H9 (cell line): ENCODE results near the gene OR51V1. TPM values are rescaled to one million over a fixed set of nuclear protein-coding genes. Genes with fewer than 3 reads are reported as not detected.

Experiments used
- DNase-seq: peaks from one replicate; pipeline ENCODE4 v3.0.0-alpha.2; 2017
- H2AFZ ChIP-seq: one replicate; pipeline ENCODE4 v1.6.1; 2013; ENCODE audit warnings: mild to moderate bottlenecking, low read length, control low read depth, moderate library complexity
- H2AK5ac ChIP-seq: 2 replicates; pipeline ENCODE4 v1.6.1; 2013; ENCODE audit warnings: low read length, control low read depth, mixed read lengths; ENCODE audit not compliant: insufficient read length
- H2BK120ac ChIP-seq: one replicate; pipeline ENCODE4 v1.6.1; 2013; ENCODE audit warnings: low read depth, mild to moderate bottlenecking, low read length, control low read depth, inconsistent platforms; ENCODE audit not compliant: poor library complexity, severe bottlenecking
- H2BK12ac ChIP-seq: 2 replicates; pipeline ENCODE4 v1.6.1; 2013; ENCODE audit warnings: low read length, control low read depth, mixed read lengths, low read depth; ENCODE audit not compliant: insufficient read length
- H2BK15ac ChIP-seq: 2 replicates; pipeline ENCODE4 v1.6.1; 2013; ENCODE audit warnings: low read depth, low read length, control low read depth
- H2BK20ac ChIP-seq: one replicate; pipeline ENCODE4 v1.6.1; 2013; ENCODE audit warnings: low read depth, mild to moderate bottlenecking, low read length, control low read depth, inconsistent platforms; ENCODE audit not compliant: poor library complexity, severe bottlenecking
- H2BK5ac ChIP-seq: 2 replicates; pipeline ENCODE4 v1.6.1; 2013; ENCODE audit warnings: low read length, control low read depth, mixed read lengths; ENCODE audit not compliant: insufficient read length
- H3K14ac ChIP-seq: 2 replicates; pipeline ENCODE4 v1.6.1; 2013; ENCODE audit warnings: low read length, control low read depth; ENCODE audit not compliant: insufficient read depth
- H3K18ac ChIP-seq: 2 replicates; pipeline ENCODE4 v1.6.1; 2013; ENCODE audit warnings: low read depth, mild to moderate bottlenecking, mixed read lengths, low read length, control low read depth; ENCODE audit not compliant: insufficient read length
- H3K23ac ChIP-seq: 2 replicates; pipeline ENCODE4 v1.6.1; 2013; ENCODE audit warnings: low read length, control low read depth, mixed read lengths, low read depth; ENCODE audit not compliant: insufficient read length
- H3K23me2 ChIP-seq: 2 replicates; pipeline ENCODE4 v1.6.1; 2013; ENCODE audit warnings: low read depth, mild to moderate bottlenecking, mixed read lengths, low read length, control low read depth; ENCODE audit not compliant: insufficient read length, poor library complexity, severe bottlenecking
- H3K27ac ChIP-seq: 2 replicates; pipeline ENCODE4 v1.5.1; 2013; ENCODE audit warnings: low read length, control low read depth, mixed read lengths, low read depth; ENCODE audit not compliant: insufficient read length
- H3K27me3 ChIP-seq: 2 replicates; pipeline ENCODE4 v1.6.1; 2013; ENCODE audit warnings: low read length, control low read depth, inconsistent platforms; ENCODE audit not compliant: insufficient read depth
- H3K4ac ChIP-seq: 2 replicates; pipeline ENCODE4 v1.6.1; 2013; ENCODE audit warnings: low read depth, mild to moderate bottlenecking, control low read depth, inconsistent platforms, low read length, moderate library complexity
- H3K4me1 ChIP-seq: 2 replicates; pipeline ENCODE4 v1.6.1; 2013; ENCODE audit warnings: low read length, control low read depth, inconsistent platforms; ENCODE audit not compliant: insufficient read depth
- H3K4me2 ChIP-seq: 2 replicates; pipeline ENCODE4 v1.6.1; 2013; ENCODE audit warnings: low read length, control low read depth, mixed read lengths; ENCODE audit not compliant: insufficient read length, insufficient read depth
- H3K56ac ChIP-seq: 2 replicates; pipeline ENCODE4 v1.6.1; 2013; ENCODE audit warnings: low read depth, mild to moderate bottlenecking, mixed read lengths, low read length, control low read depth; ENCODE audit not compliant: insufficient read length
- H3K79me1 ChIP-seq: 2 replicates; pipeline ENCODE4 v1.6.1; 2013; ENCODE audit warnings: low read depth, mild to moderate bottlenecking, moderate library complexity, low read length, control low read depth, inconsistent platforms; ENCODE audit not compliant: insufficient read depth, poor library complexity, severe bottlenecking
- H3K79me2 ChIP-seq: 2 replicates; pipeline ENCODE4 v1.6.1; 2013; ENCODE audit warnings: low read length, control low read depth, inconsistent platforms; ENCODE audit not compliant: insufficient read depth
- H3K9ac ChIP-seq: 2 replicates; pipeline ENCODE4 v1.6.1; 2013; ENCODE audit warnings: low read length, control low read depth, mixed read lengths; ENCODE audit not compliant: insufficient read length; ENCODE audit errors: extremely low read depth
- H3K9me3 ChIP-seq: one replicate; pipeline ENCODE4 v1.6.1; 2013; ENCODE audit warnings: low read depth, low read length, inconsistent platforms; ENCODE audit not compliant: control insufficient read depth
- H3T11ph ChIP-seq: one replicate; pipeline ENCODE4 v1.6.1; 2013; ENCODE audit warnings: mild to moderate bottlenecking, low read length, control low read depth, inconsistent platforms
- H4K20me1 ChIP-seq: one replicate; pipeline ENCODE4 v1.6.1; 2013; ENCODE audit not compliant: control insufficient read depth, insufficient read length, insufficient read depth
- H4K5ac ChIP-seq: 2 replicates; pipeline ENCODE4 v1.6.1; 2013; ENCODE audit warnings: low read depth, mild to moderate bottlenecking, mixed read lengths, low read length, control low read depth; ENCODE audit not compliant: insufficient read length
- H4K8ac ChIP-seq: replicated peaks from 2 replicates; pipeline ENCODE4 v1.6.1; 2013; ENCODE audit warnings: low read length, control low read depth, mixed read lengths, low read depth; ENCODE audit not compliant: insufficient read length
- H4K91ac ChIP-seq: 2 replicates; pipeline ENCODE4 v1.6.1; 2013; ENCODE audit warnings: low read depth, mild to moderate bottlenecking, moderate library complexity, mixed read lengths, low read length, control low read depth; ENCODE audit not compliant: insufficient read length
- H3K27ac Mint-ChIP-seq, 3 experiments: 2 replicates in 2 of 3; 3 replicates in 1 of 3; pipeline ENCODE4 v1.8.0; 2020 to 2021; ENCODE audit warnings: mixed read lengths in 3 of 3, mild to moderate bottlenecking in 1 of 3, moderate library complexity in 1 of 3
- H3K27me3 Mint-ChIP-seq: 2 replicates; pipeline ENCODE4 v1.8.0; 2021; ENCODE audit warnings: low read depth, mild to moderate bottlenecking, moderate library complexity, mixed read lengths
- H3K36me3 Mint-ChIP-seq, 3 experiments: 2 replicates in 2 of 3; 3 replicates in 1 of 3; pipeline ENCODE4 v1.8.0; 2020 to 2021; ENCODE audit warnings: low read depth in 3 of 3, mixed read lengths in 3 of 3; ENCODE audit not compliant: insufficient read depth in 1 of 3
- H3K4me1 Mint-ChIP-seq, 2 experiments: 2 replicates each; pipeline ENCODE4 v1.8.0; 2020; ENCODE audit warnings: mixed read lengths in 2 of 2
- H3K4me3 Mint-ChIP-seq, 2 experiments: 2 replicates in 1 of 2; 3 replicates in 1 of 2; pipeline ENCODE4 v1.8.0; 2020 to 2021; ENCODE audit warnings: mild to moderate bottlenecking in 2 of 2, mixed read lengths in 2 of 2, moderate library complexity in 1 of 2
- H3K9me3 Mint-ChIP-seq, 2 experiments: 2 replicates in 1 of 2; 3 replicates in 1 of 2; pipeline ENCODE4 v1.8.0; 2020; ENCODE audit warnings: mild to moderate bottlenecking in 2 of 2, mixed read lengths in 2 of 2, moderate library complexity in 1 of 2
- WGBS: extraction: QIAGEN DNeasy Blood & Tissue Kit; methylation state at CpG from one replicate; pipeline ENCODE4 v1.1.7; 2013; ENCODE audit warnings: missing lambda C conversion rate, low lambda C conversion rate, mixed read lengths; ENCODE audit not compliant: insufficient read length; ENCODE audit errors: extremely low coverage; 5-methylcytosine and 5-hydroxymethylcytosine counted together
- total RNA-seq: library from RNA; stranded (reverse); gene quantifications from 2 replicates; pipeline ENCODE4 v1.2.1, GENCODE V29; 2021
- TF ChIP-seq, protein P1 (sequence below): fragments of 200-600 bp; sonication (generic); conservative IDR thresholded peaks from 3 replicates; pipeline ENCODE4 v1.8.0; 2021; ENCODE audit warnings: antibody characterized with exemption, mild to moderate bottlenecking

OR51V1 gene
- total RNA-seq, 1 experiment from 2014 or later, result not detected

DNA sequence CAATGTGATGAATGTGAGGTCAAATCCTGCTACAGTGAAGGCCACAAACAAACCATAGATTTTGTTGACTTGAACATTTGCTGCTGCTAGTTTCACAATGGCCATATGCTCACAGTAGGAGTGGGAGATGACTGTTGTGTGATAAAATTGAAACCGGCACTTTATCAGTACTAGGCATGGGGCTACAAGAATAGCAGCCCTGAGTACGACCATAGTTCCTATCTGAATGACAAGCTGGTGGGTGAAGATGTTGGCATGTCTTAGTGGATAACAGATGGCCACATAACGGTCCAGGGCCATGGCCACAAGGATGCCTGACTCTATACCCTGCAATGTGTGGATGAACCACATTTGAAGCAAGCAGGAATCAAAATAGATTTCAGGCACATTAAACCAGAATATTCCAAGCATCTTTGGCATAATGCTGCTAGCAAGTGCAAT, 48.7 kb downstream of the OR51V1 start:
- no peaks in the 10 kb centered on the region; a peak in 1 of 5 replicates for H3K9me3 Mint-ChIP-seq
- H2BK12ac ChIP-seq, result no peak overlapping the region
- no peak overlapping the region for H3K27ac Mint-ChIP-seq
- H3K23me2 ChIP-seq, result no peaks in the 10 kb centered on the region
- H3K4ac ChIP-seq, result no peak overlapping the region
- H3K4me2 ChIP-seq, result no peak overlapping the region
- H3K4me1 ChIP-seq, result no peaks in the 10 kb centered on the region
- H4K91ac ChIP-seq, result no peak overlapping the region
- H4K8ac ChIP-seq, result no peak overlapping the region
- no CpG with 5 or more reads among the region's 3 CpGs for WGBS
- no peak overlapping the region for H4K5ac ChIP-seq
- no peak overlapping the region for H2AK5ac ChIP-seq
- no peak overlapping the region for H2BK5ac ChIP-seq
- no peak overlapping the region for H2BK15ac ChIP-seq
- no peak overlapping the region for H3K14ac ChIP-seq
- no peak overlapping the region for H3K18ac ChIP-seq
- H3K23ac ChIP-seq, result no peak overlapping the region
- TF ChIP-seq, protein P1, sequence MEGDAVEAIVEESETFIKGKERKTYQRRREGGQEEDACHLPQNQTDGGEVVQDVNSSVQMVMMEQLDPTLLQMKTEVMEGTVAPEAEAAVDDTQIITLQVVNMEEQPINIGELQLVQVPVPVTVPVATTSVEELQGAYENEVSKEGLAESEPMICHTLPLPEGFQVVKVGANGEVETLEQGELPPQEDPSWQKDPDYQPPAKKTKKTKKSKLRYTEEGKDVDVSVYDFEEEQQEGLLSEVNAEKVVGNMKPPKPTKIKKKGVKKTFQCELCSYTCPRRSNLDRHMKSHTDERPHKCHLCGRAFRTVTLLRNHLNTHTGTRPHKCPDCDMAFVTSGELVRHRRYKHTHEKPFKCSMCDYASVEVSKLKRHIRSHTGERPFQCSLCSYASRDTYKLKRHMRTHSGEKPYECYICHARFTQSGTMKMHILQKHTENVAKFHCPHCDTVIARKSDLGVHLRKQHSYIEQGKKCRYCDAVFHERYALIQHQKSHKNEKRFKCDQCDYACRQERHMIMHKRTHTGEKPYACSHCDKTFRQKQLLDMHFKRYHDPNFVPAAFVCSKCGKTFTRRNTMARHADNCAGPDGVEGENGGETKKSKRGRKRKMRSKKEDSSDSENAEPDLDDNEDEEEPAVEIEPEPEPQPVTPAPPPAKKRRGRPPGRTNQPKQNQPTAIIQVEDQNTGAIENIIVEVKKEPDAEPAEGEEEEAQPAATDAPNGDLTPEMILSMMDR, result no peak
- no peaks in the 10 kb centered on the region for H3K36me3 Mint-ChIP-seq
- no peak overlapping the region for H3T11ph ChIP-seq
- H3K27me3 ChIP-seq, result no peaks in the 10 kb centered on the region
- H3K27me3 Mint-ChIP-seq, result no peaks in the 10 kb centered on the region
- H3K27ac ChIP-seq, result no peak overlapping the region
- no peaks in the 10 kb centered on the region for H3K9me3 ChIP-seq
- 0 out of 4 replicates have a peak, but pooled peaks cover 0 to 4% of the 10 kb centered on the region in 2 experiments for H3K4me1 Mint-ChIP-seq
- no peak overlapping the region for H3K4me3 Mint-ChIP-seq
- no peak overlapping the region for H3K56ac ChIP-seq
- H2AFZ ChIP-seq, result no peak overlapping the region
- DNase-seq, result no peak
- H4K20me1 ChIP-seq, result no peaks in the 10 kb centered on the region
- no peak overlapping the region for H2BK20ac ChIP-seq
- H3K79me2 ChIP-seq, result no peaks in the 10 kb centered on the region
- no peaks in the 10 kb centered on the region for H3K79me1 ChIP-seq
- H3K9ac ChIP-seq, result no peak overlapping the region
- H2BK120ac ChIP-seq, result no peak overlapping the region

Other genes starting within 250 kb of the OR51V1 start
- not detected in 2 replicates for gene OR51A2, start 245.0 kb downstream of the OR51V1 start, total RNA-seq
- gene OR51L1, start 205.8 kb downstream of the OR51V1 start, total RNA-seq, result not detected in 2 replicates
- not detected in 2 replicates for gene OR52J3, start 154.2 kb downstream of the OR51V1 start, total RNA-seq
- gene OR52E2, start 141.1 kb downstream of the OR51V1 start, total RNA-seq, result not detected in 2 replicates
- not detected in 2 replicates for gene OR52E1, start 131.1 kb downstream of the OR51V1 start, total RNA-seq
- not detected in 2 replicates for gene OR52A5, start 62.3 kb downstream of the OR51V1 start, total RNA-seq
- 0.09 and 0.42 TPM in 2 replicates for gene OR52A1, start 45.9 kb downstream of the OR51V1 start, total RNA-seq
- gene HBB, start 26.4 kb upstream of the OR51V1 start, total RNA-seq, result not detected in 2 replicates
- gene HBD, start 33.8 kb upstream of the OR51V1 start, total RNA-seq, result not detected in 2 replicates
- not detected in 2 replicates for gene HBG1, start 49.2 kb upstream of the OR51V1 start, total RNA-seq
- not detected in 2 replicates for gene HBG2, start 54.1 kb upstream of the OR51V1 start, total RNA-seq
- not detected in 2 replicates for gene HBE1, start 69.3 kb upstream of the OR51V1 start, total RNA-seq
- not detected in 2 replicates for gene OR51B4, start 101.3 kb upstream of the OR51V1 start, total RNA-seq
- not detected in 2 replicates for gene OR51B2, start 123.6 kb upstream of the OR51V1 start, total RNA-seq
- not detected in 2 replicates for gene OR51B5, start 142.8 kb upstream of the OR51V1 start, total RNA-seq
- not detected in 2 replicates for gene OR51B6, start 150.8 kb upstream of the OR51V1 start, total RNA-seq
- gene OR51M1, start 183.1 kb upstream of the OR51V1 start, total RNA-seq, result not detected in 2 replicates
- gene OR51Q1, start 221.4 kb upstream of the OR51V1 start, total RNA-seq, result not detected in 2 replicates
- not detected in 2 replicates for gene OR51I1, start 240.8 kb upstream of the OR51V1 start, total RNA-seq
- gene OR51I2, start 248.6 kb upstream of the OR51V1 start, total RNA-seq, result not detected in 2 replicates